Lower leg skin (tissue), 4 donors: ENCODE data around the gene RCOR2. TPM values are rescaled to one million over a fixed set of nuclear protein-coding genes. Genes with fewer than 3 reads are reported as not detected.
A peak's percentile ranks its signal among the peaks of the same experiment; 100 is the strongest.

Experiments
- DNase-seq, 2 donors: peaks; one replicate each; pipeline ENCODE4 v3.0.0-alpha.2; 2019; ENCODE audit warnings: low spot score in 2 of 2
- H3K4me3 ChIP-seq: fragments of 200-600 bp; sonication (generic); 2 replicates; pipeline ENCODE4 v1.5.1; 2017; ENCODE audit warnings: mild to moderate bottlenecking, low read depth; ENCODE audit not compliant: poor library complexity, severe bottlenecking
- CTCF ChIP-seq, 3 donors: fragments of 450-650 bp; IDR thresholded peaks; one replicate each; pipeline ENCODE4 v1.5.1; 2016; ENCODE audit warnings: antibody characterized with exemption in 3 of 3, mild to moderate bottlenecking in 3 of 3, moderate library complexity in 2 of 3
- POLR2A ChIP-seq, 2 donors: fragments of 450-650 bp; IDR thresholded peaks; one replicate each; pipeline ENCODE4 v1.6.1; 2016 to 2017; ENCODE audit warnings: antibody characterized with exemption in 2 of 2, mild to moderate bottlenecking in 1 of 2, moderate library complexity in 1 of 2
- WGBS, 2 donors: methylation state at CpG; one replicate each; pipeline ENCODE4 v1.1.5; 2018; 5-methylcytosine and 5-hydroxymethylcytosine counted together
- intact Hi-C: fragments of 100-400 bp; cut with DNase I; formaldehyde crosslinking; loops from one replicate; pipeline ENCODE4 v1.15.0; 2023; ENCODE audit warnings: low total_unique reads
- total RNA-seq, 4 donors: library from RNA; depleted of rRNA; stranded (reverse); fragments of >200 nt; gene quantifications; one replicate each; pipeline ENCODE4 v1.1.0, GENCODE V29; 2016

Gene RCOR2
- total RNA-seq, 4 donors from 2014 or later, result 0.16 TPM; not detected in 3

- intact Hi-C loops, result no loop called here
- no peak for TF ChIP-seq CTCF (IDR thresholded peaks at IDR 0.05)
- TF ChIP-seq POLR2A (IDR thresholded peaks at IDR 0.05), result no peak
- DNase-seq, result no peak
- 56 to 57% methylated on average over 6 of the region's 6 CpGs for WGBS, 2 donors
- no peak overlapping the region for H3K4me3 ChIP-seq
Measured at GRCh38 chr11:63874511-63874910, 42.5 kb downstream of the RCOR2 start.

DNA sequence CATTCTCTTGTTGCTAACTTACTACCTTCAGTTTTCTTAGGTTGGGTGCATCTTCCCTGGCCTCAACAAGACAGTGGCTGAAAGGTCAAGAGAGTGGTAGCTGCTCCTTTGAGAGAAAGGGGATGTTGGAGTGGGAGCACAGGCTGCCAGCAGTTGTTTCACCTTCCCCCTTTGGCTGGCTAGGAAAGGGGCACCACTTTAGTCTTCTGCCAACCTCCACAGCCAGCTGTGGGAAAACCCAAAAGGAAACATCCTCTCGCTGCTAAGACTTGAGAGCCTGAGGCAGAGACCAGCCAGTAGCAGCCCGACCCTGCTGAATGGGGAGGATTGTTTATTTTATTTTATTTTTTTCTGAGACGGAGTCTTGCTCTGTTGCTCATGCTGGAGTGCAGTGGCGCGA, 43.7 kb downstream of the RCOR2 start:
- TF ChIP-seq CTCF (IDR thresholded peaks at IDR 0.05) (no peak), POLR2A (IDR thresholded peaks at IDR 0.05) (no peak)
- H3K4me3 ChIP-seq, result no peak overlapping the region
- intact Hi-C loops, result no loop called here
- WGBS, 2 donors, result 63 to 73% methylated on average over 5 of the region's 5 CpGs
- DNase-seq, result no peak

DNA sequence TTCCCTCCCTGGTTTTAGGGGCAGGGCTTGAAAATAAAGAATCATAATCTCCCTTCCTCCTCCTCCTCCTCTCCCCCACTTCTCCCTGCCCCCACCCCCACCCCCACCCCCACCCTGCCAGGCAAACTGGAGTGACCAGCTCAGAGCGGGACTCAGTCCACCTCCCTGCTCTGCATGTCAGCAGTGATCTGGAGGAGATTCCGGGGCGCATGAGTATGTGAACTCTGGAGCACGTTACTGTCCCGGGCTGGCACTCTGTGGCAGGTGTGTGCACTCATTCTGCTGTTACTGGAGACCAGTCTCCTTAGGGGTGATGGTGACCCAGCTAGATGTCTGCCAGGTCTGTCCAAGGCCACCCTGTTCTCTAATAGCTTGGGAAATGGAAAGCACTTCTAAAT, 44.2 kb downstream of the RCOR2 start:
- H3K4me3 ChIP-seq, result no peak overlapping the region
- no peak for DNase-seq
- intact Hi-C loops, result no loop called here
- TF ChIP-seq POLR2A (IDR thresholded peaks at IDR 0.05), result no peak
- WGBS, 2 donors, result 18 to 51% methylated on average over 4 to 5 of the region's 5 CpGs

DNA sequence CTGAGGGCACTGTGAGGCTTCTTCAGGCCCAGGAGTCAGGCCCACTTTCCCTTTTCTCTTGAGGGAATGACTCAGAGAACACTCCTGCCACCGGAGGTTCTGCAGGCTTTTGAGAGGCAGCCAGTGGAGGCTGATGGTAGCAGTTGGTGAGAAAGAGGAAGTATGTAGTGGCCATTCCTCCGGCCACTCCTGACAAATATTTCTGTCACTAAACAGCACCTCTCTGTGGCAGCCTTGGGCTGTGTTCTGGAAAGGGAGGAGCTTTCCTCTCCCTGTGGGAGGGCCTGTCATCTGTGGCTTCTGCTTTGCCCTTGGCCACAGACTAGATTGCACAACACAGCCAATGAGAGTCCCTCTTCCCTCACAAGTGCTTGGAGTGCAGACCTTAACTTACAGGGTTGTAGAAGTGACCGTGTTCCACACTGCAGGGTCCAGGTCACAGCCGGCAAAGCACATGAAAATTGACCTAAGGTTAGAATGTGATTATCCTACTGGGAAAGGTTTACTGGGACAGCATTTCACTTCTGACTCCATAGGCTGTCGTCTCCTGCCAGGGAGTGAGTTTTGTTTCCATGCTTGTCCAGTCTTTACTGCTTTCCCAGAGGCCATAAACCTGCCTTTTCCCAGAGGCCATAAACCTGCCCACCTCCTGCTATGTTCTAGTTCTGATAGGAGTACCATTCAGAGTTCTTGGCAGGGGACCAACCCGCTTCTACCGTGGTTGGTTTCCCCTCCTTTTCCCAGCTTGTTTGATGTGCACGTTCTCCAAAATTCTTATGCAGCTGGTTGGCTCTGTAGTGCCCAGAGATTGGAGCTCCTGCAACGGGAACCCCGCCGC, 44.8 kb downstream of the RCOR2 start:
- TF ChIP-seq POLR2A (IDR thresholded peaks at IDR 0.05) (no peak), CTCF (IDR thresholded peaks at IDR 0.05) (no peak)
- no peak overlapping the region for H3K4me3 ChIP-seq
- DNase-seq, result peak; percentile 89 to 94
- intact Hi-C loops, result no loop called here
- WGBS, 2 donors, result 13 to 17% methylated on average over 11 of the region's 11 CpGs

GRCh38 chr11:63870351-63871140, 46.4 kb downstream of the RCOR2 start:
- H3K4me3 ChIP-seq, result no peak overlapping the region
- DNase-seq, result no peak
- TF ChIP-seq POLR2A (IDR thresholded peaks at IDR 0.05) (no peak), CTCF (IDR thresholded peaks at IDR 0.05) (no peak)
- 46 to 48% methylated on average over 14 of the region's 14 CpGs for WGBS, 2 donors
- intact Hi-C loops, result no loop called here

DNA sequence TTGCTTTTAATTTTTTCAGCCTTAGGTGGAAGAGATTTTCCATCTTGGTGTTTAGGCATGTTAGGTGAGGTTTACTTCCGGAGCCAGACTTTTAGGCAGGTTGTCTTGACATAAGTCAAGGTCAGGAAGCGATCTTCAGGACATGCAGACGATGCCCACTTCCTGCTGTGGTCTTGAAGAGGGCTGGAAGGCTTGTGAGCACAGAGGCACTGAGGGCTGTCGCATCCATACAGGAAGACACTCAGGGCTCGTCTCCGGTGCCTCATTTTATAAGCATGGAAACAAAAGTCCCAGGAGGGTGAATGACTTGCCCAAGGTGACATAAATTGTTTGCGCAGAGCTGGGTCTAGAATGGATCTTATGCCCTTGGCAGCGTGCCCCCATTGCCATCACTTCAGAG, 47.3 kb downstream of the RCOR2 start:
- TF ChIP-seq CTCF (IDR thresholded peaks at IDR 0.05) (no peak), POLR2A (IDR thresholded peaks at IDR 0.05) (no peak)
- 45 to 56% methylated on average over 8 of the region's 8 CpGs for WGBS, 2 donors
- H3K4me3 ChIP-seq, result no peak overlapping the region
- intact Hi-C loops, result no loop called here
- DNase-seq, result no peak
